Cortex of kidney (tissue), 1 donor: ENCODE results near the gene C1orf115.
"Not testable (repeated sequence)": the region's sequence is repeated elsewhere in the genome, so short reads cannot be mapped to it uniquely, and the experiment has no call there.

Source experiments
- DNase-seq: peaks from one replicate; lab custom pipeline; 2025; lab: John Stamatoyannopoulos, UW

Gene C1orf115

GRCh38 chr1:220690140-220691052 is at the start of gene C1orf115:
C1orf115 (plus strand) TSS chr1:220690363; CDS start chr1:220690403, 40 bp downstream.
- peak; percentile 28 for DNase-seq

GRCh38 chr1:220642285-220642684 is 47.9 kb upstream of the C1orf115 start:
- DNase-seq: no peak

DNA sequence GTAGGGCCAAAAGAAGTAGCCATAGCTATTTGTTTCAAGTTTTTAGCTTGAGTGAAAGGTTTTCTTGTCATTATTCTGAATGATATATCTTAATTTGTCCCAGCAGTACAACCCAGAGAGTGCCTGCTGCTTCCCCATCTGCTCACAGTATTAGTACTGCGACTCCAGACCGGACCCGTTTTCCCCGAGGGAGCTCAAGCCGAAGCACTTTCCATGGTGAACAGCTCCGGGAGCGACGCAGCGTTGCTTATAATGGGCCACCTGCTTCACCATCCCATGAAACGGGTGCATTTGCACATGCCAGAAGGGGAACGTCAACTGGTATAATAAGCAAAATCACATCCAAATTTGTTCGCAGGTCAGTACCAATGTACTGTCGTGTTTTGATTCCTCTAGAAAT is 37.2 kb upstream of the C1orf115 start:
- DNase-seq: no peak

DNA sequence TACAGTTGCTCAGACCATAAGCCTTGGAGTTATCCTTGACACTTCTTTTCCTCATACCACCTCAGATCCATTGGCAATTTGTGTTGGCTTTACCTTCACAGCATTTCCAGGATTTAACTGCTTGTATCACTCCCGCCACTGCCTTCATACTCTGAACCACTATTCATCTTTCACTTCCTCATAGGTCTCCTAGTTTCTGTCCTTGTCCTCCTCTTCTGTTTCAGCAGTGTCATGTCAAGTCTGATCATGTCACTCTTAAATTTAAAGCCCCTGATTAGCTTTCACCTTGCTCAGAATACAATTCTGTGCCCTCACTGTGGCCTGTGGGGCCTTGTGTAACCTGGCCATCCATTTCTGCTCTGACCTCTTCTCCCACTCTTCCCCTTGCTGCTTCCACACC is 34.7 kb upstream of the C1orf115 start:
- no peak for DNase-seq

GRCh38 chr1:220655961-220656740 is 34.0 kb upstream of the C1orf115 start:
- DNase-seq: no peak

DNA sequence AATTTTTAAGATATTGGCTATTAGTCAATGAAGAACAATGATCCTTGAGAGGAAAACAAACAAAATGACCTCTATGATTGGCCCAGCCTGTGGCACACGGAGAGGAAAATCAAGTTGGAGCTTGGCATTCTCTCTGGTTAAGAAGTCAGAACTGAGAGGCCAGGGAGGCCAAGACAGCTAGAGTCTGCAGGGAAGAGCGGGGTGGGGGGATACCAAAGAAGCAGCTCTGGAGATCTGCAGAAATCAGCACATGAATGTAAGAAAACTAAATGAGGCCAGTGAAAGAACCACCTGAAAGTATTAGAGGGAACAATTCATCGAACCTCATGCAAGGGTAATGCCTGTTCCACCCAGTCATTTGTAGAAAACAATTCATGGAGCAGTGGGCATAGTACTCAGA is 23.8 kb upstream of the C1orf115 start:
- DNase-seq: no peak

DNA sequence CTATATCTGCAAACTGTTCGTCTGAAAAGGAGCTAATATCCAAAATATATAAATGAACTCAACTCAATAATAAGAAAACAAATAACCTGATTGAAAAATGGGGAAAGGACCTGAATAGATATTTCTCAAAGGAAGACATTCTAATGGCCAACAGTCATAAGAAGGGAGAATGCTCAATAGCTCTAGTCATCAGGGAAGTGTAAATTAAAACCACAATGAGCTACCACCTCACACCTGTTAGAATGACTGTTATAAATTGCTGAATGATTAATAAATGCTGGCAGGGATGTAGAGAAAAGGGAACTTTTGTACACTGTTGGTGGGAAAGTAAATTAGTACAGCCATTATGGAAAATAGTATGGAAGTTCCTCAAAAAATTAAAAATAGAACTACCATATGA is 21.2 kb upstream of the C1orf115 start:
- no peak for DNase-seq

- DNase-seq: no peak
Measured at GRCh38 chr1:220670365-220670764, 19.8 kb upstream of the C1orf115 start.

DNA sequence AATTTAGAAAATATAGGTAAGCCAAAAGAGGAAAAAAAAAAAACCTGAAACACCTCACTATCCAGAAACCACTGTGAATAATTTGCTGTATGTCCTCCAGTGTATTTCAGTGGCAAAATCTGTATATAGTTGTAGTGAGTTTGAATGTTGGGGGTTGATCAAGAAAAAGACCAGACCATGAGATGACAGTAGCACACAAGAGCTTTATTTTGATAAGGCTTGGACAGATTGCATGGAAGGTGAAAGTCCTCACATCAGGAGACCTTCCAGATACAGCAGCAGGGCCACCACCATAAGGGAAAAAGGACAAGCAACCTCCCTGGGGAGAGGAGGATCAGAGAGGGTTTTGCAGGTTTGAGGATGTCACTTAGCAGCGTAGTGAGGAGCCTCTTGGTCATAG is 16.2 kb upstream of the C1orf115 start:
- DNase-seq: no peak

DNA sequence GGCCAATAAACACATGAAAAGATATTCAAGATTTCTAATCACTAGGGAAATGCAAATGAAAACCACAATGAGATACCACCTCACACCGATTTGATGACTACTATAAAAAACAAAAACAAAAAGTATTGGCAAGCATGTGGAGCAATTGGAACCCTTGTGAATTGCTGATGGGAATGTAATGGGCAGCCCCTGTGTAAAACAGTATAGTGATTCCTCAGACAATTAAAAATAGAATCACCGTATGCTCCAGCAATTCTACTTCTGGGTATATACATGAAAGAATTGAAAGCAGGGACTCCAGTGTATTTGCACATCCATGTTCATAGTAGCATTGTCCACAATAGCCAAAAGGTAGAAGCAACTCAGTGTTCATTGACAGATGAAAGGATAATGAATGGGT is 12.9 kb upstream of the C1orf115 start:
- DNase-seq: no peak

GRCh38 chr1:220680085-220680687 is 10.0 kb upstream of the C1orf115 start:
- DNase-seq: no peak

DNA sequence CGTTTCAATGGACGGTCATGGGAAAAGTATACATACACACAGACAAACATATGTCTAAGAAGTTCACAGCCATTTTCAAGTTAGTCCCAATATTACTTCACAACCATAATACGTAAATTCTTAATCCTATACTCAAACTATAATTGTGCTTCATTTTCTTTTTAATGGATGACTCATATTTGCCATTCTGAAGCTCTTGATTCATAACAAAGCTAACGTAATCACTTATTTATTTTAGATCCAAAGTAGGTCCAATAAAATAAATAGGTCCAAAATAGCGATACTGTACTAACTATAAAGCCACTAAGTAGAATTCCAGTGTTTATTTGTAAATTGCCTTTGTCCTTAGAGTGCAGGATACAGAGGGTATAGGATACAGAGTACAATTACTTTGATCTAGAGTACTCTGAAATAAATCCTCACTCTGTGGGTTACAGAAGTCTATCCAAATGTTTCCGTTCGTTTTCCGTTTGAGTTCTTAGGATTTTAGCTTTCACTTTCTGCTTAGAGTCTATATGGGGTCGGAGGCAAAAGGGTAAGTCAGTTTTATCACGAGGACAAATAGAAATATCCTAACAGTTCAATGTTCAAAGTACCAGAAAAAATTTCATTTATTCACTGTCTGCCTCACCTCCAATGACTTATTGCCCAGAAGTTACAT is 8.8 kb upstream of the C1orf115 start:
- DNase-seq: no peak

GRCh38 chr1:220682901-220683576 is 7.1 kb upstream of the C1orf115 start:
- DNase-seq: no peak

GRCh38 chr1:220683716-220684115 is 6.4 kb upstream of the C1orf115 start:
- not testable (repeated sequence) for DNase-seq

DNA sequence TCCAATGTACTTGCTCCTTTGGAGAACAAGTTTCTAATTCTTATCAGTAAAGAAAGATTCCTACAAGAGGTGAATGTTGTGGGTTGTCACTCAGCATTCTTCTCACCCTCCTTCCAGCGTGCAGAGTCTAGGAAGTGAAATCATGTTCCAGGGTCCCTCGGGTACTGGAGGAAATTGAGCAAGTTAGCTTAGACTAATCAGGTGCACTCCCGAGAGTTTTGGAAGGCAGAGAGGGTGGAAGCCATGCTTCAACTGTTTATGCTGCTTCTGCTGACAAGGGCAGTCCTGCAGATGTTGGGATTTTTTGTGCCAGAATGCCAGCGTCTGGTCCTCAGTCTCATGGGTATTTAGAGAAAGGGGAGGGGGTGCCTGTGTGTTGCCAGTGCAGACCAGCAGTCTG is 5.3 kb upstream of the C1orf115 start:
- no peak for DNase-seq

- no peak for DNase-seq
Measured at GRCh38 chr1:220685879-220686278, 4.3 kb upstream of the C1orf115 start.

GRCh38 chr1:220687809-220688208 is 2.4 kb upstream of the C1orf115 start:
- no peak for DNase-seq

DNA sequence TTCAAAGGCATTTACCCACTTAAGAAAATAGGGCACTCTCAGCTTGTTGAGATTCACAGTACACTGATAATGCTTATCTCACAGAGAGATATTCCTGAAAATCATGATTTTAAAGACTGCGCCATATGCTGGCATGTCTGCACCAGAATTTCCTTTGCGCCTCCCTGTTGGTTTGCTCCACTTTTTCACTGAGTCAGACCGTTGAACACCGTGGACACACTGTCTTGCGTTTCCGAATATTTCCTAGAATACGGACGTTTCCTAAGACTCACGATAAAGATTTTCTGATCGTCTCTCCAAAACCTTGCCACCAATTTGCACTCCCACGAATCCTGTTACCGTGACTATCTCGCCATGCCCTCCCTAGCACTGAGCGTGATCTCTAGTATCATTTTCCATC is 497 bp upstream of the C1orf115 start:
- no peak for DNase-seq

DNA sequence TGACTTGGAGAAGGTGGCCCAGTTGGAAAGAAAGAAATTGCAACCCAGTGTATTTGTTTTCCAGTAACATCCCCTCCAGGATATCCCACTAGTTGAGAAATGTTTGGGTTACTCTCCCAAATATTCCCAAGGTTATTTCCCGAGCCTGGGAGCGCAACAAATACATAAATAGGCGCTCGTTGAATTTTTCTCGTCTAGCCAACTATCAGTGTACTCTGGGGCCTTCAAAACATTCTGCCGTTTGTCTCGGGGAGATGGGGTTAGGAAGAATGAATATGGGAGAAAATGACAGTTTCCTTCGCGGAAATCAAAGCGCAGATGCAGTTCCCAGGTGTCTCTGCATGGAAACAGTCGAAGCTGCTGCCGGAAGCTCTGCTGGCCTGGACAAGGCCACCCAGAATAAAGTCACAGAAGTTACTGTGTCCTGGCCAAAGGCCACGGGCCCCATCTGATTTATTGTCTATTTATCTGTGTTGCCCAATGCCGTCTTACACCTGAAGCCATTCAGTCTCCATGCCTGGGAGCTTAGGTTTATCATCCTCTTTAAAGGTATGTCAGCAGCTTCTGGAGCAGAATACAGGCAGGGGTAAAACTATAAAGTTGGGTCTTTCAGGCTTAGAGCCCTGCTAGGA is 1.0 kb downstream of the C1orf115 start:
- no peak for DNase-seq

GRCh38 chr1:220692436-220693228 is 2.5 kb downstream of the C1orf115 start:
- no peak for DNase-seq
